ENCODE measurements around the gene TNS4. TPM values are rescaled to one million over a fixed set of nuclear protein-coding genes. Genes with fewer than 3 reads are reported as not detected.
A peak's percentile ranks its signal among the peaks of the same experiment; 100 is the strongest.

Gene TNS4
- total RNA-seq, 4 donors from 2014 or later: 34.6 to 104 (median 71.1) TPM

DNA sequence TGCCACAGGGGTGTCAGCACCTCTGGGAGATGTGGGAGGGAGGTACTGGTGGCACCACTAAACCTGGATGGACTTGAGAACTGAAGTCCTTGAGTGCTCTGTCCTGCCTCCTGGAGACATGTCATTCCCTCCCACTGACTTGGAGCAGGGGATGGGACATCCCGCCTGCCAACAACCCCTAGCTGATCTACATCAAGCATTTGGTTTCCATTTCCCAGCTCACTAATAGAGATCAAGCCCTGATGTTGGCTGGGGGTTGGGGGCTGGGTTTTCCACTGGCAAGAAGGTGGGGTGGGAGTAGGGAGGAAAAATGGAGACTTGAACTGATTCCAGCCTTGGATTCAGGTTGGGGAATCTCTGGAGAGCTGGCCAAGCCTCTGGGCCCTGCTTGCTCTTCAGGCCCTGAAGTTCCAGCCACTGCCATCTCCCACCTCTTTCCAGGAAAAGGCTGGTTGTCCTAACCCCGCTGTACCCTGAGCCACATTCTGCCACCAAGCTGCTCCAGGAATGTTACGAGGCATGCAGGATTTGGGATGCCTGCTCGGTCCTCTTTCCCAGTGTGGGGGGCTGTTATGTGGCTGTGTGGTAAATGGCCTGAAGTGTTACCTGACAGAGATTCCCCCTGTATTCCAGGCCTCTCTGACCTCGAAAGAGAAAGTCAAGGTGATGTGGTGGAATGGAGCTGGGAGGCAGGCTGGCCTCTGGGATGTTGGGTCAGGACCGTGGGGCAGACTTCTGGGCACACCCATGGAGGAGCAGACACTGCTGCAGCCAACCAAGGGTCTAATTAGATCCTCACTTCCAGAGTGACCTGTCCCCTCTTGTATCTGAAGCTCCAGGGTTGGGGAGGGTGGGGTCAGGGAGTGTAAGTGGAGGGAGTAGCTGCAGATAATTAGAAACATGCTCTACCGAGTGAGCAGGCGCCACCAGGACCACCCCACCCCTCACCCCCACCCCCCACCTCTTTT is 41.5 kb downstream of the TNS4 start:
- H3K27me3 ChIP-seq: no peaks in the 10 kb centered on the region

DNA sequence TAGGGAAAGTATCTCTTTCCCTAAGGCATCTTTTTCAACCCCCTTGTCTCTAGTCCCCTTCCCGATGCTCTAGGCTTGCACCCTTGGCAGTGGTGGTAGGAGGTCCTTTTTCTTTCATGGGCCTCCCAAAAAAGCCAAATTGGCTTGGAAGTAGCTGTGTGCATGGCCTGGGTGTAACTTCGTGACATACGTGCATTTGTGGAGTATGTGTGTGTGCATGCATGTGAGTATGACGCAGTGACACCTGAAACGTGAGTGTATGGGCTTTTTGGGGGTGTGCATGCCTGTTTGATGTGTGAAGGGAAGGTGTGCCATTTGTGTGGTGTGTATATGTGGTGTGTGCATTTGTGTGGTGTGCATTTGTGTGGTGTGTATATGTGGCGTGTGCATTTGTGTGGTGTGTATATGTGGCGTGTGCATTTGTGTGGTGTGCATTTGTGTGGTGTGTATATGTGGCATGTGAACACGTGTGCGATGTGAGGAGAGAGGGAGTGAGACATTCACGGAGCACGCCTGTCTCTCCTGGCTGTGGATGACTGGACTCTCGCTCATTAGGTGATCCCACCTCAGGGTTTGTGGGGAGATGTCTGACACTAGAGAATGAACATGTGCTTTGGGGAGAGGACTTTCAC is 42.5 kb downstream of the TNS4 start:
- Histone ChIP-seq H3K4me1 (peaks cover 3 to 94% (median 59%) of the 10 kb centered on the region in 3 donors), H3K9me3 (no peaks in the 10 kb centered on the region), H3K36me3 (peaks cover 2 to 45% (median 5%) of the 10 kb centered on the region in 3 donors), H3K27me3 (no peaks in the 10 kb centered on the region), H3K4me3 (no peak overlapping the region), H3K27ac (peak overlapping the region in 3 of 4 donors; percentile 49 to 65 (median 50))
- TF ChIP-seq, protein P1, sequence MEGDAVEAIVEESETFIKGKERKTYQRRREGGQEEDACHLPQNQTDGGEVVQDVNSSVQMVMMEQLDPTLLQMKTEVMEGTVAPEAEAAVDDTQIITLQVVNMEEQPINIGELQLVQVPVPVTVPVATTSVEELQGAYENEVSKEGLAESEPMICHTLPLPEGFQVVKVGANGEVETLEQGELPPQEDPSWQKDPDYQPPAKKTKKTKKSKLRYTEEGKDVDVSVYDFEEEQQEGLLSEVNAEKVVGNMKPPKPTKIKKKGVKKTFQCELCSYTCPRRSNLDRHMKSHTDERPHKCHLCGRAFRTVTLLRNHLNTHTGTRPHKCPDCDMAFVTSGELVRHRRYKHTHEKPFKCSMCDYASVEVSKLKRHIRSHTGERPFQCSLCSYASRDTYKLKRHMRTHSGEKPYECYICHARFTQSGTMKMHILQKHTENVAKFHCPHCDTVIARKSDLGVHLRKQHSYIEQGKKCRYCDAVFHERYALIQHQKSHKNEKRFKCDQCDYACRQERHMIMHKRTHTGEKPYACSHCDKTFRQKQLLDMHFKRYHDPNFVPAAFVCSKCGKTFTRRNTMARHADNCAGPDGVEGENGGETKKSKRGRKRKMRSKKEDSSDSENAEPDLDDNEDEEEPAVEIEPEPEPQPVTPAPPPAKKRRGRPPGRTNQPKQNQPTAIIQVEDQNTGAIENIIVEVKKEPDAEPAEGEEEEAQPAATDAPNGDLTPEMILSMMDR (IDR thresholded peaks at IDR 0.05): no peak
- no peak for TF ChIP-seq POLR2A (IDR thresholded peaks at IDR 0.05)
- WGBS, 2 donors: 75 to 80% methylated on average over 11 to 12 of the region's 12 CpGs
- DNase-seq: no peak
- intact Hi-C loops (cut with DNase I): no loop called here

More for the DNA sequence above, 41.5 kb downstream of the TNS4 start:
- intact Hi-C loops (cut with DNase I): no loop called here
- Histone ChIP-seq H3K4me1 (peaks cover 3 to 87% (median 59%) of the 10 kb centered on the region in 3 donors), H3K36me3 (peaks cover 0 to 35% (median 0%) of the 10 kb centered on the region in 3 donors), H3K4me3 (no peak overlapping the region), H3K27ac (peak overlapping the region; percentile 9 to 65 (median 40)), H3K9me3 (no peaks in the 10 kb centered on the region)
- DNase-seq: no peak
- TF ChIP-seq, protein P1 (IDR thresholded peaks at IDR 0.05): no peak
- no peak for TF ChIP-seq POLR2A (IDR thresholded peaks at IDR 0.05)
- 46 to 65% methylated on average over 2 to 5 of the region's 8 CpGs for WGBS, 2 donors

DNA sequence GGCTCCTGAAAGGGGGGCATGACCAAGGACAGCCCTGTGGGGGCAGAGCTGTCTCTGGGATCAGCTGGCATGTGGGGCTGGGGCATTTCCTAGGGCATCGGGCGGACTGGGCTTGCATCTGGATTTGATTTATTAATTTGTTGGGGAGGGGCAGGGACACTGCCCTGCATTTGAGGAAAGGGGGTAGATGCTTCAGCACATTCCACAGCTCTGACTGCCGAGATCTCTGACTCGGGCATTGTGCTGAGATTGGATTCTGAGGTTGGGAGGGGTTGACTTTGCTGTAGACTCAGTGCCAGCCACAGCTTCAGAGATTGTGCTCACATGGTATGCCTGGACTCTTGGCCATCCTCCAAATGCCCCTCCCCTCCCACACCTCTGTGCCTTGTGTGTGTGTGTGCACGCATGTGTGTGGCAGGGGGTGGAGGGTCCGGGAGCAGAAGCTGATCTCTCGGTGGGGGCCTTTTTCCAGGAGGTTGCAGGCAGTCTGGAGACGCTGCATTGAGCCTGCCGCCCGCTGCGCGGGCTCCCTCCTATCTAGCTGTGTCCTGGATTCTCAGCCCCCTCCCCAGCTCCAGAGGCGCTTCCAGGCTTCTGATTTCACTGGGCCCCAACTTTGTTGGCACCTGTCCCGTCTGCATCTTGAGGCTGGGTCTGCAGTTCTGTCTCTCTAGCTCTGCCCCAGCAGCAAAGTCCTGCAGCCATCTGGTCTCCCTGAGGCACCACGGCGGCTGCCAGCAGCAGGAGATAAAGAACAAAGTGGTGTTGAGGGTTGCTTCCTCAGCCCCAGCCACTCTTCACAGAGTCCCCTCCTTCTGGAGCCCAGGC is 43.2 kb downstream of the TNS4 start:
- no peak for DNase-seq
- H3K27me3 ChIP-seq: no peaks in the 10 kb centered on the region
- TF ChIP-seq, protein P1 (IDR thresholded peaks at IDR 0.05): no peak
- TF ChIP-seq POLR2A (IDR thresholded peaks at IDR 0.05): no peak

DNA sequence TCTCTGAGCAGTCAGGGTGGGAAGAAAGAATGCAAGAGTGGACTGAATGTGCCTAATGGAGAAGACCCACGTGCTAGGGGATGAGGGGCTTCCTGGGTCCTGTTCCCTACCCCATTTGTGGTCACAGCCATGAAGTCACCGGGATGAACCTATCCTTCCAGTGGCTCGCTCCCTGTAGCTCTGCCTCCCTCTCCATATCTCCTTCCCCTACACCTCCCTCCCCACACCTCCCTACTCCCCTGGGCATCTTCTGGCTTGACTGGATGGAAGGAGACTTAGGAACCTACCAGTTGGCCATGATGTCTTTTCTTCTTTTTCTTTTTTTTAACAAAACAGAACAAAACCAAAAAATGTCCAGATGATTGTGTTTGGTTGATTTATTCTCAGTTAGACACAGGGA is 44.1 kb downstream of the TNS4 start:
- no peak for DNase-seq
- no peak for TF ChIP-seq POLR2A (IDR thresholded peaks at IDR 0.05)
- TF ChIP-seq, protein P1 (IDR thresholded peaks at IDR 0.05): no peak
- H3K27ac ChIP-seq: peak overlapping the region in 3 of 4 donors; percentile 49 to 64 (median 50)
- peaks cover 9 to 61% (median 10%) of the 10 kb centered on the region in 3 donors for H3K36me3 ChIP-seq
- H3K4me1 ChIP-seq: peaks cover 3 to 95% (median 59%) of the 10 kb centered on the region in 3 donors
- intact Hi-C loops (cut with DNase I): no loop called here
- 76 to 77% methylated on average over 3 of the region's 3 CpGs for WGBS, 2 donors
- no peaks in the 10 kb centered on the region for H3K9me3 ChIP-seq
- no peak overlapping the region for H3K4me3 ChIP-seq
- no peaks in the 10 kb centered on the region for H3K27me3 ChIP-seq

More for the DNA sequence above, 43.2 kb downstream of the TNS4 start:
- 53 to 84% methylated on average over 7 to 8 of the region's 16 CpGs for WGBS, 2 donors
- Histone ChIP-seq H3K4me3 (no peak overlapping the region), H3K9me3 (no peaks in the 10 kb centered on the region), H3K36me3 (peaks cover 9 to 53% (median 10%) of the 10 kb centered on the region in 3 donors), H3K4me1 (peaks cover 3 to 95% (median 59%) of the 10 kb centered on the region in 3 donors), H3K27ac (peak overlapping the region; percentile 9 to 64 (median 50))
- intact Hi-C loops (cut with DNase I): no loop called here

All from esophagus squamous epithelium (tissue), 5 donors.